ENCODE measurements around the gene LRRC8D.
A peak's percentile ranks its signal among the peaks of the same experiment; 100 is the strongest.
"Not testable (repeated sequence)": the region's sequence is repeated elsewhere in the genome, so short reads cannot be mapped to it uniquely, and the experiment has no call there.

LRRC8D gene

GRCh38 chr1:89918794-89919155 is 97.9 kb downstream of the LRRC8D start:
- no peak for DNase-seq

- no peak for DNase-seq
Measured at GRCh38 chr1:89919174-89919573, 98.3 kb downstream of the LRRC8D start.

DNA sequence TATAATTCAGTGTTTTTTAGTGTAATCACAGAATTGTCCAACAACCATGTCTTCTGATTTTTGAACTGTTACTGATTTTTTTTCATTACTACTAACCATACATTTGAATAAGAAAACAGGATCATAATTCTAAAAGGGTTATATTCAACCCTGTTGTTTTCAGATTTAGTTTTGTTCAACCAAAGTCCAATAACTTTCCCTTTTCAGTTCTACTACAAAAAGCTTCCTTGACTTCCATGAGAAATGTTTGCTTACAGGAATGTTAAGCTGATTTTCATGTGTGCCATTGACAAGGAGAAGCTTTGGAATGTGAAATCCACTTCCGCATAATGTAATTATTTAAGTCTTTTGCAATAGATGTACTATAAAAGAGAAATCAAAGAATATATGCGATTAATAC is 102.1 kb downstream of the LRRC8D start:
- DNase-seq, result no peak

DNA sequence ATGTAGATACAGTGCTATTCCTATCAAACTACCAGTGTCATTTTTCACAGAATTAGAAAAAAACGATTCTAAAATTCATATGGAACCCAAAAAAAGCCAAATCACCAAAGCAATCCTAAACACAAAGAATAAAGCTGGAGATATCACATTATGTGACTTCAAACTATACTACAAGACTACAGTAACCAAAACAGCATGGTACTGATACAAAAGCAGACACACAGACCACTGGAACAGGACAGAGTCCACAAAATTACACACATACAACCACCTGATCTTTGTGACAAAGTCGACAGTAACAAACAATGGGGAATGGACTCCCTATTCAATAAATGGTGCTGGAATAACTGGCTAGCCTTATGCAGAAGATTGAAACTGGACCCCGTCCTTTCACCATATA is 102.7 kb downstream of the LRRC8D start:
- DNase-seq, result no peak

GRCh38 chr1:89924075-89924474 is 103.2 kb downstream of the LRRC8D start:
- not testable (repeated sequence) for DNase-seq

DNA sequence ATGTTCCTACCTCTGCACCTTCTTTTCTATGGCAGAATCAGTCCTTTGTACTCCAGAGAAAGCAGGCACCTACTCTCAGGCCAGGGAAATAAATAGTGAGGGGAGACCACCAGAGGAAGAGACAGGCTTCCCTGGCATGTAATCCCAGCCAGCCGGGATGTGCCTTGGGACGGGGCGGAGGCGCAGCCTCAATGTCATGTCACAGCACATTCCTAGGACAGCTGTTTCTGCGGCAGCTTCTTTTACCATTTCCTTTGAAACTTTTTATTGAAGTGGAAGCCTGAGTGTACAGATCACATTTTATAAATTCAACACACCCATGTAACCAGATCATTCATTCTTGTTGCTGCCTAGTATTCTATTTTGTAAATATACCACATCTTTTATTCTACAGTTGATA is 106.2 kb downstream of the LRRC8D start:
- DNase-seq, result no peak

- no peak for DNase-seq
Measured at GRCh38 chr1:89927478-89927877, 106.6 kb downstream of the LRRC8D start.

DNA sequence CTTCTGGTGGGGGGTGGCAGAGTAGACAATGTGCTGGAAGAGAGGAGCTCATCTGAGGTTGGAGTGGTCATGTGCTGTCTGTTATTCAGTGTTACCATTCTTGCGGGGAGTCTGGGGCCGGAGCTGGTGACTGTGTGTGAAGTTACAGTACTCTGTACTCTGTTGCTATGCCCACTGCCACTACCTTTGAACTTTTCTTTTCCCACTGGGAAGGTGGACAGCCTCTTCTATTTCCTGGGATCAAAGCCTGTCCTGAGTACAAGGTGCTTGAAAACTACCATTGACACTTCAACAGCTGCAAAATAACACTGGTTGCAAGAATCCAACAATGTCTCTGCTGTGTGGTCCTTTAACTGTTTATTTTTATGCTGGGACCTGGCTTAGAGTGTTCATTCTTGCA is 107.7 kb downstream of the LRRC8D start:
- no peak for DNase-seq

GRCh38 chr1:89929467-89930063 is 108.7 kb downstream of the LRRC8D start:
- DNase-seq, result no peak

- no peak for DNase-seq
Measured at GRCh38 chr1:89930579-89930978, 109.7 kb downstream of the LRRC8D start.

DNA sequence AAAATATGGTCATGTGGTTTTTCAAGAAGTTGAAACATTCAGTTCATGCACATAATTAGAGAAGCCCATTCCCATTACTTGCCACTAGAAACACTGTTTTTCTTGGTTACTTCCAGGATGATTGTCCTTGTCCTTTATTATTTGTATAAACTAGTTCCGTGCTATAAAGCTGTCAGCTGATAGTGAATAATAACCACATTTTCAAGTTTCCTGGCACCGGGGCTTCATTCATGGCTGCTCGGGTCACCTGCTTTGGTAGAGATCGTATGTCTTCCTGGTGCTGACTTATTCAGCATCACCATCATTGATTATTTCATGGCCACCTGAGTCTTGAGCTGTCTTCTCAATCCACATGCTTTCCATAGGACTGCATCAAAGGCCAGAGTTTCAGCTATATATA is 111.1 kb downstream of the LRRC8D start:
- no peak for DNase-seq

DNA sequence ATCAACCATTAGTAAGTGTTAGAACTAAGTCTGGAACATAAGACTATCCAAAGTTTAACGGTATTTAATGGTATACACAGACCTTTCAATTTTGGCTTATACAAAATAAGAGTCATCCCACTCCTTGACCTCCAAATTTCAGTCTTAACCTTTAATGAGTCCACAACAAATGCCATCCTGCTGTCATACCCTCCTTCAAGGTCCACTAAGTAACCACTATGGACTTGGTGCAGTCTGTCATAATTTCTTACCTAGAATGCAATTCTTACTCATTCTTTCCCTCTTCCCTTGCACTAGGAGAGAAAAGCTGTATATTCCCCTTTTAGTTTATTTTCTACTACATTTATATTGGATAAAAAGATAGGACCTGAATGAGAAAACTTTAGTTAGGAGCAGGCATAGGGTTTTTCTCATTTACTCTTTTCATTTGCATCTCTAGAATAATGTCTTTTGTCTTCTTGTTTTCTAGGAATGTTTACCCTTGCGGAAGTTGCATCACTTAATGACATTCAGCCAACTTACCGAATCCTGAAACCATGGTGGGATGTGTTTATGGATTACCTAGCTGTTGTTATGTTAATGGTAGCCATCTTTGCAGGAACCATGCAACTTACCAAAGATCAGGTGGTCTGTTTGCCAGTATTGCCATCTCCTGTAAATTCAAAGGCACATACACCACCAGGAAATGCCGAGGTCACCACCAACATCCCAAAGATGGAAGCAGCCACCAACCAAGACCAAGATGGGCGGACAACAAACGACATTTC is 111.9 kb downstream of the LRRC8D start:
- no peak for DNase-seq

DNA sequence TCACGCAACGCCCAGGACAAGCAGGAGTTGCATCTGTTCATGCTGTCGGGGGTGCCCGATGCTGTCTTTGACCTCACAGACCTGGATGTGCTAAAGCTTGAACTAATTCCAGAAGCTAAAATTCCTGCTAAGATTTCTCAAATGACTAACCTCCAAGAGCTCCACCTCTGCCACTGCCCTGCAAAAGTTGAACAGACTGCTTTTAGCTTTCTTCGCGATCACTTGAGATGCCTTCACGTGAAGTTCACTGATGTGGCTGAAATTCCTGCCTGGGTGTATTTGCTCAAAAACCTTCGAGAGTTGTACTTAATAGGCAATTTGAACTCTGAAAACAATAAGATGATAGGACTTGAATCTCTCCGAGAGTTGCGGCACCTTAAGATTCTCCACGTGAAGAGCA is 113.6 kb downstream of the LRRC8D start:
- DNase-seq, result no peak

DNA sequence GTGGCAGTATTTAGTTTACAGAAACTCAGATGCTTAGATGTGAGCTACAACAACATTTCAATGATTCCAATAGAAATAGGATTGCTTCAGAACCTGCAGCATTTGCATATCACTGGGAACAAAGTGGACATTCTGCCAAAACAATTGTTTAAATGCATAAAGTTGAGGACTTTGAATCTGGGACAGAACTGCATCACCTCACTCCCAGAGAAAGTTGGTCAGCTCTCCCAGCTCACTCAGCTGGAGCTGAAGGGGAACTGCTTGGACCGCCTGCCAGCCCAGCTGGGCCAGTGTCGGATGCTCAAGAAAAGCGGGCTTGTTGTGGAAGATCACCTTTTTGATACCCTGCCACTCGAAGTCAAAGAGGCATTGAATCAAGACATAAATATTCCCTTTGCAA is 114.4 kb downstream of the LRRC8D start:
- DNase-seq, result no peak

- no peak for DNase-seq
Measured at GRCh38 chr1:89936694-89937093, 115.9 kb downstream of the LRRC8D start.

GRCh38 chr1:89938171-89939055 is 117.6 kb downstream of the LRRC8D start:
- no peak for DNase-seq

- no peak for DNase-seq
Measured at GRCh38 chr1:89939059-89939570, 118.3 kb downstream of the LRRC8D start.

GRCh38 chr1:89939693-89940438 is 119.0 kb downstream of the LRRC8D start:
- no peak for DNase-seq

GRCh38 chr1:89941110-89941766 is 120.4 kb downstream of the LRRC8D start:
- peak; percentile 22 for DNase-seq

- DNase-seq, result no peak
Measured at GRCh38 chr1:89942014-89942413, 121.2 kb downstream of the LRRC8D start.

- no peak for DNase-seq
Measured at GRCh38 chr1:89942825-89943658, 122.2 kb downstream of the LRRC8D start.
